ENCODE data around the gene RAB42.
"Not testable (repeated sequence)": the region's sequence is repeated elsewhere in the genome, so short reads cannot be mapped to it uniquely, and the experiment has no call there.

Gene RAB42

GRCh38 chr1:28566931-28567330 lies 25.1 kb upstream of the RAB42 start:
- Histone ChIP-seq H3K36me3 (ENCODE audit: low read length) (peaks cover 19% of the 10 kb centered on the region; the same call in 1 of the 2 replicates), H3K27ac (ENCODE audit: low read depth, low read length) (no peak overlapping the region)

GRCh38 chr1:28571911-28572310 lies 20.2 kb upstream of the RAB42 start:
- H4K20me1 ChIP-seq (ENCODE audit: low read depth, low read length), result no peaks in the 10 kb centered on the region
- no peak overlapping the region for H3K9ac ChIP-seq (ENCODE audit: low read length)
- H3K27me3 ChIP-seq (ENCODE audit: low read length), result no peaks in the 10 kb centered on the region
- H3K4me3 ChIP-seq (ENCODE audit: insufficient read depth, low read length, poor library complexity, severe bottlenecking), result no peak overlapping the region
- TF ChIP-seq CTCF (IDR thresholded peaks at IDR 0.05; ENCODE audit: insufficient read depth, low read length, poor library complexity, severe bottlenecking) (no peak), EZH2phosphoT487 (conservative IDR thresholded peaks at IDR 0.05; ENCODE audit: low read length) (no peak)
- H3K36me3 ChIP-seq (ENCODE audit: low read length), result peaks cover 9% of the 10 kb centered on the region; the same call in 1 of the 2 replicates
- no peaks in the 10 kb centered on the region for H3K9me3 ChIP-seq (ENCODE audit: insufficient read depth, low read length)
- H3F3A ChIP-seq (ENCODE audit: insufficient read depth), result peaks cover 15% of the 10 kb centered on the region
- no peak overlapping the region for H3K27ac ChIP-seq (ENCODE audit: low read depth, low read length)
- no peaks in the 10 kb centered on the region for H3K79me2 ChIP-seq (ENCODE audit: insufficient read depth, low read length)
- H3K4me2 ChIP-seq (ENCODE audit: low read depth, low read length, poor library complexity, severe bottlenecking), result no peak overlapping the region
- no peaks in the 10 kb centered on the region for H3K9me2 ChIP-seq (replicated peaks; ENCODE audit: insufficient read depth, low read length)
- H2AFZ ChIP-seq (ENCODE audit: low read depth, low read length, severe bottlenecking), result no peak overlapping the region

More at GRCh38 chr1:28566931-28567330, 25.1 kb upstream of the RAB42 start:
- Histone ChIP-seq H3K4me3 (ENCODE audit: insufficient read depth, low read length, poor library complexity, severe bottlenecking) (no peak overlapping the region), H3K9ac (ENCODE audit: low read length) (no peak overlapping the region), H3K9me3 (ENCODE audit: insufficient read depth, low read length) (no peaks in the 10 kb centered on the region), H3F3A (ENCODE audit: insufficient read depth) (no peaks in the 10 kb centered on the region), H4K20me1 (ENCODE audit: low read depth, low read length) (no peaks in the 10 kb centered on the region), H3K4me2 (ENCODE audit: low read depth, low read length, poor library complexity, severe bottlenecking) (no peak overlapping the region), H2AFZ (ENCODE audit: low read depth, low read length, severe bottlenecking) (no peak overlapping the region), H3K9me2 (replicated peaks; ENCODE audit: insufficient read depth, low read length) (no peaks in the 10 kb centered on the region), H3K79me2 (ENCODE audit: insufficient read depth, low read length) (no peaks in the 10 kb centered on the region), H3K27me3 (ENCODE audit: low read length) (no peaks in the 10 kb centered on the region)
- TF ChIP-seq CTCF (IDR thresholded peaks at IDR 0.05; ENCODE audit: insufficient read depth, low read length, poor library complexity, severe bottlenecking) (no peak), EZH2phosphoT487 (conservative IDR thresholded peaks at IDR 0.05; ENCODE audit: low read length) (no peak)

GRCh38 chr1:28572891-28573290 lies 19.2 kb upstream of the RAB42 start:
- H3K36me3 ChIP-seq (ENCODE audit: low read length); H3K4me2 ChIP-seq (ENCODE audit: low read depth, low read length, poor library complexity, severe bottlenecking); H3K79me2 ChIP-seq (ENCODE audit: insufficient read depth, low read length); H2AFZ ChIP-seq (ENCODE audit: low read depth, low read length, severe bottlenecking); H3K4me3 ChIP-seq (ENCODE audit: insufficient read depth, low read length, poor library complexity, severe bottlenecking); H4K20me1 ChIP-seq (ENCODE audit: low read depth, low read length); H3K27ac ChIP-seq (ENCODE audit: low read depth, low read length); H3K9me3 ChIP-seq (ENCODE audit: insufficient read depth, low read length); H3K9ac ChIP-seq (ENCODE audit: low read length); H3K27me3 ChIP-seq (ENCODE audit: low read length); H3K9me2 ChIP-seq (replicated peaks; ENCODE audit: insufficient read depth, low read length): not testable (repeated sequence)
- H3F3A ChIP-seq (ENCODE audit: insufficient read depth), result peaks cover 24% of the 10 kb centered on the region

DNA sequence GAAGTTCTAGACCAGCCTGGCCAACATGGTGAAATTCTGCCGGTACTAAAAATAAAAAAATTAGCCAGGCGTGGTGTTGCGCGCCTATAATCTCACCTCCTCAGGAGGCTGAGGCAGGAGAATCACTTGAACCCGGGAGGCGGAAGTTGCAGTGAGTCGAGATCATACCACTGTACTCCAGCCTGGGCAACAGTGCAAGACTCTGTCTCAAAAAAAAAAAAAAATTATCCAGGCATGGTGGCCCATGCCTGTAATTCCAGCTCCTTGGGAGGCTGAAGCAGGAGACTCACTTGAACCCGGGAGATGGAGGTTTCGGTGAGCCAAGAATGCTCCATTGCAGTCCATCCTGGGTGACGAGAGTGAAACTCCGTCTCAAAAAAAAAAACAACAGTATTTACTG lies 18.5 kb upstream of the RAB42 start:
- H3K4me2 ChIP-seq (ENCODE audit: low read depth, low read length, poor library complexity, severe bottlenecking), result no peak overlapping the region
- no peaks in the 10 kb centered on the region for H3K27me3 ChIP-seq (ENCODE audit: low read length)
- TF ChIP-seq EZH2phosphoT487 (conservative IDR thresholded peaks at IDR 0.05; ENCODE audit: low read length) (no peak), CTCF (IDR thresholded peaks at IDR 0.05; ENCODE audit: insufficient read depth, low read length, poor library complexity, severe bottlenecking) (no peak)
- no peak overlapping the region for H3K9ac ChIP-seq (ENCODE audit: low read length)
- H3F3A ChIP-seq (ENCODE audit: insufficient read depth), result peaks cover 31% of the 10 kb centered on the region
- peaks cover 7% of the 10 kb centered on the region; the same call in 1 of the 2 replicates for H3K36me3 ChIP-seq (ENCODE audit: low read length)
- no peaks in the 10 kb centered on the region for H3K9me3 ChIP-seq (ENCODE audit: insufficient read depth, low read length)
- H3K9me2 ChIP-seq (replicated peaks; ENCODE audit: insufficient read depth, low read length), result no peaks in the 10 kb centered on the region
- H2AFZ ChIP-seq (ENCODE audit: low read depth, low read length, severe bottlenecking), result no peak overlapping the region
- no peaks in the 10 kb centered on the region for H4K20me1 ChIP-seq (ENCODE audit: low read depth, low read length)
- no peaks in the 10 kb centered on the region for H3K79me2 ChIP-seq (ENCODE audit: insufficient read depth, low read length)
- H3K27ac ChIP-seq (ENCODE audit: low read depth, low read length), result no peak overlapping the region
- no peak overlapping the region for H3K4me3 ChIP-seq (ENCODE audit: insufficient read depth, low read length, poor library complexity, severe bottlenecking)
